ENCODE results near the gene KIF6.

KIF6 gene

GRCh38 chr6:39338397-39338796, 386.8 kb downstream of the KIF6 start:
- no peak for DNase-seq

- DNase-seq = no peak
These were observed 389.2 kb downstream of the KIF6 start for GRCh38 chr6:39335780-39336545.

DNA sequence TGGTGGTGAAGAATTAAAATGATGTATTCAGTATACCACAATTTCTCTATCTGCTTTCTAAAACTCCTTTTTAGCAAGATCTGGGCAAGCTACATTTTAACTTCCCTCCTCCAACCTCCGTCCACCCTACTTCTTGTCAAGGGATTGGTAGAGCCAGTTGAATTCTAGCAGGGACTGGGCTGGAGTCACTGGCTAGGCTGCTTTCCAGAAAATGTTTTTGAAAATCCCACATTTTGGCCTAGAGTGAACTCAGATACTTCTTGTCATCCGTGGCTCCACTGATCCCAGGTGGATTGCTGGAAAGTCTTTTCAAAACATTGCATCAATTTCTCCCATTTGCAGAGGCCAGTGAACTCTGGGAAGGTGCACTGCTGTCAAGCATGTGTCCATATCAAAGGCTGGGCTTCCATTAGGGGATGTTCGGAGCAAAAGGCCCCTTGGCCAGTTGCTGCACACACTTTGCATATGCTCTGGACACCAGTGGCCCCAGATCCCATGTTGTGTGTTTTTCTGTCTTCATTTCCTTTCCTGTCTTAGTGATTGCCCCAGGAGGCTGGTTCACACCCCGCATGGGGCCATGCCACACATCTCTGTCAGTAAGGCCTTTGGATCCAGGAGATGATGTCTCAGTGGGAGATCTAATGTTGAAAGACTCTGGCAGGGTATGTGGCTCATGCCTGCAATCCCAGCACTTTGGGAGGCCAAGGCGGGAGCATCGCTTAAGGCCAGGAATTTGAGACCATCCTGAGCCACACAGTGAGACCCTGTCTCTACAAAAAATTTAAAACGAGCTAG, 391.4 kb downstream of the KIF6 start:
- DNase-seq = no peak

DNA sequence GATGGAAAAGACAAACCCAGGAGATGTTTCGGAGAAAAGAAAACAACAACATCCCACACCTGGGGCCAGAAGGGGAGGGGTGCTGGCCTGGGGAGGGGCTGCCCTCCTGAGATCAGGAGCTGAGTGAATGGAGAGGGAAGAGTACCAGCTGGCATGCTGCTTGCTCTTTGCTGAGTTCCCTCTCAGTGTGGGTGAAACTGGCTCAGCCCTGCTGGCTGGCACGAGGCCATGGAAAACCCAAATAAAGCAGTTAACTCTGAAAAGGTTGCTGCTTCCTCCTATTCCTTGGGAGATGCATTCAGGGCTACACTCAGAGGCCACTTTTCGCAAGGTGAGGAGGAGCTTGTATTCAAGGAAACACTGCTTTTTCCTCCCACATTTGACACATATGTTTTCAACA, 394.7 kb downstream of the KIF6 start:
- DNase-seq = no peak

- no peak for DNase-seq
These were observed 395.2 kb downstream of the KIF6 start for GRCh38 chr6:39330057-39330456.

DNA sequence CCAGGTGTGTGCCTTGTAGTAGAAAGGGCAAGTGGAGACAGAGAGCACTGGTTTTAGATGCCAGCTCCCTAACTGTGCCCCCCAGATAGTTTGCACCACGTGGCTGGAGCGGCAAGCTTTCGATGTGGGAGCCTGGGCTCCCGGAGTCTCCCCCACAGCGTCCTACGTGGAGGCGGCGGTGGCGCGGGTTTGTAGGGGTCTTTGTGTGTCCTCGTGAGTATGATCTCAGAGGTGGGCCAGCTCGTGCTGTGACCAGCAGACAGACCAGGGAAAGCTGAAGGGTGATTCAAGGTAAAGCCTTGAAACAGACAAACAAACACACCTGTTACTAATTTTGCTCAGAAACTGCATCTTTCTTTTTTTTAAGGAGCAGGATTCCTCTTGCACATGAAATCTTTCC, 397.1 kb downstream of the KIF6 start:
- no peak for DNase-seq

DNA sequence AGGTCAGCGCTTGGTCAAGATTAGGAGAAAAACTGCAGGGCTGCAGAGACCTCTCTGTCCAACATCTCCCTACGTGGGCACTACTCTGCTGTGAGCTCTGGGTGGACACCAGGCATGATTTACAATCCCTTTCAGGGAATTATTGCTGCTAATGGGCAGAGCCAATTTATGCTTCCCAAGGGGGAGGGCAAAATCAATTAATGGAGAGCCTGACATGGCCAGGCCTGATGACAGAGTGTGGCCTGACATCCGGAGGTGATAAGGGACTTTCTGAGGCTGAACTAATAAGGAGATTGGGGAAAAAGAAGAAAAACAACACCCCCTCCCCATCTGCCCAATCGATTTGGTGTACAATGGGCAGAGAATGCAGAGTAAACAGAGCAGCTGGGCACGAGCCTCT, 397.7 kb downstream of the KIF6 start:
- DNase-seq = no peak

- DNase-seq = no peak
These were observed 402.8 kb downstream of the KIF6 start, which contains the start of gene KCNK16 for GRCh38 chr6:39322306-39322850. TSS of gene KCNK16 (minus strand) at chr6:39322702. CDS start at chr6:39322540, 162 bp downstream.

DNA sequence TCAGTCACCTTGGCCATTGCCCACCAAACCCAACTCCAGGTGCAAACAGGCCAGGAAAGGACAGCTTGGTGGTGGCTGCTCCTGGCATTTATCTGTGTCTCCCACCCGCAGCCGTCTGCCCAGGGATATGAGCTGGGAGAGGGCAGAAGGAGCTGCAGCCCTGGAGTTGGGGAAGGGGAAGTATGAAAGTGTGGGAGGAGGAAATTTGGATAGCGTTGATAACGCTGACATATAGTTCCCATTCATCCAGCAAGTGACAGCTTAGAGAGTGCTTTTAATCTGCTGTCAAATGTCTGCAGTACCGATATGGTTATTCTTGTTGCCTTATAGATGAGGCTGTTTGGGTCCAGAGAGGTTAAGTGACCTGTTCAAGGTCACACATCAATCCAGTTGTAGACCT, 403.4 kb downstream of the KIF6 start:
- DNase-seq = no peak

DNA sequence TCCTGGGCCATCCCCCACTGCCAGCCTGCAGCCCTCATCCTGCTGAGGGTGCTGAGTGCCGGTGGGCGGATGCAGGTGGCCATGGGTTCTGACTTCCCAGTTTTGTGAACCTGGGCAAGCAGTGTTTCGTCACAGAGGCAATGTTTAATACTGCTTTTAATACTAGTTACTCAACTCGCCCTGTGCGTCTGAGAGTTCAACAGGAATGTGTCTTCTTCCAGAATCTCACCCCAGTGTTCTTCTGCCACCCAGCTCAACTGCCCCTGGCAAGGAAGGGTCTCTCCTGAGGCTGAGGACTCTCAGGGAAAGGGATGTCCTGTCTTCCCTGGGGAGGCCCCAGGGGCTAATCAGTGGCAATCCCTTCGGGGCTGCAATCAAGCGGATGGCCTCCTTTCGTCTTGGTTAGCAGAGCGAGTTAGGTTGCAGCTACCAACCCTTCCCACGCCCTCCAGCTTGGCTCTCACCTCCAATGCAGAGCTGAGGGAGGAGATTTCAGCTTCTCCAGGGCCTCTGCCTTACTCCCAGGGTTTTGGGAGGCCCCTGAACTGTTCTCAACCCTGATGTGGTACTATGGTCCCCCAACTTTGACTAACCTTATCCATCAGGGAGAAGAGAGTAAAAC, 404.7 kb downstream of the KIF6 start:
- no peak for DNase-seq

- no peak for DNase-seq
These were observed 405.4 kb downstream of the KIF6 start for GRCh38 chr6:39319621-39320362.

GRCh38 chr6:39317256-39317655, 408.0 kb downstream of the KIF6 start:
- DNase-seq = no peak

DNA sequence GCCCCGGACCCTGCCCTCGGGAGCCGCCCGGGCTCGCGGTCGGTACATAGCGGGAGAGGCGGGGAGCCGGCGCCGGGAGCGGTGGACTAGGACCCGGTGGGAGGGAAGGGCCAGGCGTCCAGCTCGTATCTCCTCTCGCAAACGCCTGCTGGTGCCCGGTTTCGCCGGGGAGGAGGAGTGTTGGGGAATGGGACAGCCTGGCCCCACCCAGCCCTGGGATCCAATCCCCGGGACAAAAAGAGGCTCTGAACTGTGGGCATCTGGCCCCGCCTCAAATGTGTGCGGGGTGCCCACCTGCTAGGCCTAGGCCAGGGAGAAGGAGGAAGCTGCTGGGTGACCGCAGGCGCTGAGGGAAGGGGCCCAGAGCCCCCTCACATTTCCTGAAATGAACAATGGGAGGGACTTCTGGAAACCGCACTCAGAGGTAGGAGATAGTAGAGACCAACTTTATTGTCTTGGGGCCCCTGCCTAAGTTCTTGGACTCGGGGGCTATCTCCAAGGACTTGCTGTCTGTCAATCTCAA, 410.9 kb downstream of the KIF6 start, which contains the start of gene KCNK17:
TSS of gene KCNK17 (minus strand) at position 147 of the 523 bp plus-strand sequence. CDS start at position 48, 99 bp downstream.
- no peak for DNase-seq

DNA sequence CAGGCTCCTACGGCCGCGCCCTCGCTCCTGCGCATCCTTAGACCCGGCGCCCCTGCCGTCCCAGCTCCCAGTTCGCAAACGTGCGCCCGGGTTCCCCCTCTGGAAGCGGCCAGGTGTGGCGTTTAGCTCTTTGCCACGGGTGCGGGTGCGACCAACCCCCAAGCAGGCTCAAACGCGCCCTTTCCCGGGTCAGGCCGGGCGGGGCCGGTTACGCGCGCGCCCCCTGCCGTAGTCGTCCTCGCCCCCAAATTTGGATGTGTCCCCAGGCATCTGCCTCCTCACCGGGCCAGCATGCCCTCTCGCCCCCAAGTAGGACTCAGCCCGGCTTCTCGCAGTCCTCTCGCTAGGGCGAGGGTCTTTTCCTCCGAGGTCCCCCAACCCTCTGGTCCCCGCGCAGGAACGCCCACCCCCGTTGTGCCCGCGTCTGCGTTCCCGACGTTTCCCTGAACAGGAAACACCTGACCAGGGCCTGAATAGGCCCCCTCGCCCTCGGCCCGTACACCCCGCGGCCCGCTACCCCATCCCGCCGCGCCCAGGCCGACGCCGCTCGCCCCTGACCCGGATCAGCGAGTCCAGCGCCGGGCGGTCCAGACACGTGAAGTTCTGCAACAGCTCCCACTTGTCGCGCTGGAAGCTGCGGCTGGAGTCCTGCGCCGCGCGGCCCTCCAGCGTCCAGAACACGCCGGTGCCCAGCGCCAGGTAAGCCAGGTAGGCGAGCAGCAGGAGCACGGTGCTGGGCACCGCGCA, 411.5 kb downstream of the KIF6 start:
- DNase-seq = no peak

DNA sequence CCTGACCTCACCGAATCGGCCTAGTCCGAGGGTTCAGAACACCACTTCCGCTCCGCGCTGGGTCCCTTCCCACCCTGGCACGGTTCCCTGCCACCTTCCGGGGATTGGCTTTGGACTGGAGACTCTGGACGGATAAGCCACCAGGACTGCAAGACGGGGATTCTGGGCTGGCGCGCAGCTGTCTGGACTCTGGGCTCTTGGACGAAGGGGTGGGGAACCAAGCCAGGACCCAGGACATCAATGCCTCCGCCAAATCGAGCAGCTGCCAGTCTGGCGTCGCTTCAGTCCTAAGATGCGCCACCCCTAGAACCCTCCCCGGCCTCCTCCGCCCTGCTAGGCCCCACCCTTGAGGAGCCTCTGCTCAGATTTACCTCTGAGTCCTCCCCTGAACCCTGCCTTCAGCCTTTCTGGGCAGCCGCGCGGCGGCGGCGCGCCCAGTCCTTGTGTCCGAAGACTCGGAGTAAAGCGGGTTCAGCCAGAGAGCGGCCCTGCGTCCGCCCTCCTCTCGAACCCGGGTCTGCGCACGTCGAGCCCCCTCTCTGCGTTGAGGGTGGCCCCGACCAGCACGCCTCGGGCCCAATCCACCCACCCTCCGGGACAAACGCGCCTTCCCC, 412.2 kb downstream of the KIF6 start:
- no peak for DNase-seq

- DNase-seq = no peak
These were observed 414.7 kb downstream of the KIF6 start for GRCh38 chr6:39310542-39310941.

GRCh38 chr6:39309942-39310531, 415.2 kb downstream of the KIF6 start:
- DNase-seq = peak; percentile 74

DNA sequence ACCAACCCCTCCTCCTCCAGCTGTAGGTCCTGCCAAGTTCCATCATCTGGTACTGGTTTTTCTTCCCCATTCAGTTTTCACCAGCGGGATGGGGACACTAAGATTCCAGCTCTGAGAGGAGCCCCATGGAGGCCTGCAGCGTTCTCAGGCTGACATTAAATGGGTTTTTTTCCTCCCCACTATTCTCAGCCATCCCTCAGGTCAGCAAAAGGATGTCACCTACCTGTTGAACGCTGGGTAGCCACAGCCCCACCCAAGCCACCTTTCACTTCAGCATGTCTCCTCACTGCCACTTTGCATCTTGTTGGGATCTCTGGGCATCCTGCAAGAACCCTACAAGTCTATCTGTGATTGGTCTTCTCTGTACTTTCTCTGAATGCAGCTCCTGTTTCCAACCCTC, 417.7 kb downstream of the KIF6 start:
- DNase-seq = no peak

GRCh38 chr6:39304951-39305350, 420.3 kb downstream of the KIF6 start:
- DNase-seq = no peak

DNA sequence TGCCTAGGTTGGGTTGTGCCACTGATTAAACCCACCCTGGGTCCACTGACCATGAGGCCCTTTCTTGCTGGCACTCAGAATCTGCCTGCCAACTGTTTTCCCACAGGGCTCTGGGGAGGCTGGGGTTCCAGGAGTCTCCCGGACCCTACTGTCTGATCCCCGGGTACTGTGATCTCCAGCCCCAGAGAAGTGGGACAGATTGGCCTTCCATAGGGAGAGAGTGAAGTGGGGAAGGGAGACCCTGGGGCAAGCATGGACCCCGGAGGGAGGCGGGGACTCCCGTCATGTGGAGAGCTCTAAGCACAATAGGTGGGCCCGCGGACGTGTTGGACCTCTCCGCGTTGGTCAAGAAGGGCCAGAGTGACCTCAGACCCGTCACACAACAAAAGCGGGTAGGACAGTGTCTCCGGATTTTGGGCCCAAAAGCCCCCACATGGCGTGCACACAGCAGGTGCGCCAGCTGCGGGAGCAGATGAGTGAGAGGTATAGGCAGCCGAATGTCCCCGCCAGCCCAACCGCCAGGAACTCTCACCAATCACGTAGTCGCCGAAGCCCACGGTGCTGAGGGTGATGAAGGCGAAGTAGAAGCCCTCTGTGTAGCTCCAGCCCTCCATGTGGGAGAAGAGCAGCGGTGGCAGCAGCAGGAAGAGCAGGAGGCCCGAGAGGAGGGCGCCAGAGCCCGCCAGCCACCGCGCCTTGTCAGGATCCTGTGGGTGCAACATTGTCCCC, 421.6 kb downstream of the KIF6 start:
- DNase-seq = no peak

Measured in right forelimb (tissue), 1 donor.